ENCODE measurements around the gene RHOF.

DNA sequence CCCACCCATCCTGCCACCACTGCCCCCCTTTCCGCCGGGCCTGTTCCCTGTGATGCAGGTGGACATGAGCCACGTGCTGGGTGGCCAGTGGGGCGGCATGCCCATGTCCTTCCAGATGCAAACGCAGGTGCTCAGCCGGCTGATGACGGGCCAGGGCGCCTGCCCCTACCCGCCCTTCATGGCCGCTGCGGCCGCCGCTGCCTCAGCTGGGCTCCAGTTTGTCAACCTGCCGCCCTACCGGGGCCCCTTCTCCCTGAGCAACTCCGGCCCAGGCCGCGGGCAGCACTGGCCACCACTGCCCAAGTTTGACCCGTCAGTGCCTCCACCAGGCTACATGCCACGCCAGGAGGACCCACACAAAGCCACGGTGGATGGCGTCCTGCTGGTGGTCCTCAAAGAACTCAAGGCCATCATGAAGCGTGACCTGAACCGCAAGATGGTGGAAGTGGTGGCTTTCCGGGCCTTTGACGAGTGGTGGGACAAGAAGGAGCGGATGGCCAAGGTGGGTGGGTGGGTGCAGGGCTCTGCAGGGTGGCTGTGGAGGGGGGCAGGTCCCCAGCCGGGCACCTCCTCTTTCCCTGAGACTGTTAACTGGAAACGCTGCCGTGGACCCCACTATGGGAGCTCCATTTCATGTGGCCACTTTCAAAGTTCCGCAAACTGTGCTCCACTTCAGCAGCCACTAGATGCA lies 21.1 kb upstream of the RHOF start:
- TF ChIP-seq, protein P1, sequence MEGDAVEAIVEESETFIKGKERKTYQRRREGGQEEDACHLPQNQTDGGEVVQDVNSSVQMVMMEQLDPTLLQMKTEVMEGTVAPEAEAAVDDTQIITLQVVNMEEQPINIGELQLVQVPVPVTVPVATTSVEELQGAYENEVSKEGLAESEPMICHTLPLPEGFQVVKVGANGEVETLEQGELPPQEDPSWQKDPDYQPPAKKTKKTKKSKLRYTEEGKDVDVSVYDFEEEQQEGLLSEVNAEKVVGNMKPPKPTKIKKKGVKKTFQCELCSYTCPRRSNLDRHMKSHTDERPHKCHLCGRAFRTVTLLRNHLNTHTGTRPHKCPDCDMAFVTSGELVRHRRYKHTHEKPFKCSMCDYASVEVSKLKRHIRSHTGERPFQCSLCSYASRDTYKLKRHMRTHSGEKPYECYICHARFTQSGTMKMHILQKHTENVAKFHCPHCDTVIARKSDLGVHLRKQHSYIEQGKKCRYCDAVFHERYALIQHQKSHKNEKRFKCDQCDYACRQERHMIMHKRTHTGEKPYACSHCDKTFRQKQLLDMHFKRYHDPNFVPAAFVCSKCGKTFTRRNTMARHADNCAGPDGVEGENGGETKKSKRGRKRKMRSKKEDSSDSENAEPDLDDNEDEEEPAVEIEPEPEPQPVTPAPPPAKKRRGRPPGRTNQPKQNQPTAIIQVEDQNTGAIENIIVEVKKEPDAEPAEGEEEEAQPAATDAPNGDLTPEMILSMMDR (IDR thresholded peaks at IDR 0.05) = no peak
- TF ChIP-seq POLR2A (IDR thresholded peaks at IDR 0.05) (no peak), EP300 (IDR thresholded peaks at IDR 0.05) (no peak)

Data from sigmoid colon (tissue), 4 donors.